Endometrium (tissue), 2 donors: Measurements from ENCODE around the gene CDKN2B.
A peak's percentile ranks its signal among the peaks of the same experiment; 100 is the strongest.

Experiments
- FAIRE-seq: peaks from 2 replicates; lab custom pipeline; 2012; peaks lifted over from hg19 to GRCh38; lab: Jason Lieb, UNC
- donor health status: control.
- donor health status: control.

The CDKN2B gene

GRCh38 chr9:22033012-22033630 is 24.0 kb upstream of the CDKN2B start:
- FAIRE-seq, result no peak

- no peak for FAIRE-seq
Measured at GRCh38 chr9:22031655-22032411, 22.7 kb upstream of the CDKN2B start.

GRCh38 chr9:22030101-22030598 is 21.0 kb upstream of the CDKN2B start:
- FAIRE-seq, result no peak

GRCh38 chr9:22029231-22029630 is 20.1 kb upstream of the CDKN2B start:
- FAIRE-seq, result no peak

- FAIRE-seq, result no peak
Measured at GRCh38 chr9:22028394-22028793, 19.3 kb upstream of the CDKN2B start.

GRCh38 chr9:22026696-22027095 is 17.6 kb upstream of the CDKN2B start:
- no peak for FAIRE-seq

GRCh38 chr9:22022396-22022795 is 13.3 kb upstream of the CDKN2B start:
- no peak for FAIRE-seq

GRCh38 chr9:22010866-22011625 is 1.9 kb upstream of the CDKN2B start:
- peak; percentile 31 for FAIRE-seq

- FAIRE-seq, result no peak
Measured at GRCh38 chr9:22009506-22009867, 382 bp upstream of the CDKN2B start.

- no peak for FAIRE-seq
Measured at GRCh38 chr9:22008384-22008716, 755 bp downstream of the CDKN2B start.

GRCh38 chr9:22005702-22006606 is 3.2 kb downstream of the CDKN2B start:
- no peak for FAIRE-seq

GRCh38 chr9:22005021-22005701 is 3.9 kb downstream of the CDKN2B start:
- FAIRE-seq, result no peak

- no peak for FAIRE-seq
Measured at GRCh38 chr9:22002038-22002437, 7.1 kb downstream of the CDKN2B start.

GRCh38 chr9:21998026-21998425 is 11.1 kb downstream of the CDKN2B start:
- no peak for FAIRE-seq

GRCh38 chr9:21997480-21997879 is 11.6 kb downstream of the CDKN2B start:
- FAIRE-seq, result no peak

GRCh38 chr9:21996858-21997257 is 12.2 kb downstream of the CDKN2B start:
- no peak for FAIRE-seq

- FAIRE-seq, result no peak
Measured at GRCh38 chr9:21996438-21996837, 12.7 kb downstream of the CDKN2B start.

GRCh38 chr9:21995666-21996398 is 13.3 kb downstream of the CDKN2B start:
- FAIRE-seq, result no peak

- FAIRE-seq, result no peak
Measured at GRCh38 chr9:21995006-21995665, 14.0 kb downstream of the CDKN2B start.

- no peak for FAIRE-seq
Measured at GRCh38 chr9:21994556-21995005, 14.5 kb downstream of the CDKN2B start, which contains the start of gene CDKN2B-AS1. Gene CDKN2B-AS1, plus strand, starts transcription at chr9:21994791.
